ENCODE measurements around the gene NBPF4.
A peak's percentile ranks its signal among the peaks of the same experiment; 100 is the strongest.
"Not testable (repeated sequence)": the region's sequence is repeated elsewhere in the genome, so short reads cannot be mapped to it uniquely, and the experiment has no call there.

Gene NBPF4, protein sequence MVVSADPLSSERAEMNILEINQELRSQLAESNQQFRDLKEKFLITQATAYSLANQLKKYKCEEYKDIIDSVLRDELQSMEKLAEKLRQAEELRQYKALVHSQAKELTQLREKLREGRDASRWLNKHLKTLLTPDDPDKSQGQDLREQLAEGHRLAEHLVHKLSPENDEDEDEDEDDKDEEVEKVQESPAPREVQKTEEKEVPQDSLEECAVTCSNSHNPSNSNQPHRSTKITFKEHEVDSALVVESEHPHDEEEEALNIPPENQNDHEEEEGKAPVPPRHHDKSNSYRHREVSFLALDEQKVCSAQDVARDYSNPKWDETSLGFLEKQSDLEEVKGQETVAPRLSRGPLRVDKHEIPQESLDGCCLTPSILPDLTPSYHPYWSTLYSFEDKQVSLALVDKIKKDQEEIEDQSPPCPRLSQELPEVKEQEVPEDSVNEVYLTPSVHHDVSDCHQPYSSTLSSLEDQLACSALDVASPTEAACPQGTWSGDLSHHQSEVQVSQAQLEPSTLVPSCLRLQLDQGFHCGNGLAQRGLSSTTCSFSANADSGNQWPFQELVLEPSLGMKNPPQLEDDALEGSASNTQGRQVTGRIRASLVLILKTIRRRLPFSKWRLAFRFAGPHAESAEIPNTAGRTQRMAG

DNA sequence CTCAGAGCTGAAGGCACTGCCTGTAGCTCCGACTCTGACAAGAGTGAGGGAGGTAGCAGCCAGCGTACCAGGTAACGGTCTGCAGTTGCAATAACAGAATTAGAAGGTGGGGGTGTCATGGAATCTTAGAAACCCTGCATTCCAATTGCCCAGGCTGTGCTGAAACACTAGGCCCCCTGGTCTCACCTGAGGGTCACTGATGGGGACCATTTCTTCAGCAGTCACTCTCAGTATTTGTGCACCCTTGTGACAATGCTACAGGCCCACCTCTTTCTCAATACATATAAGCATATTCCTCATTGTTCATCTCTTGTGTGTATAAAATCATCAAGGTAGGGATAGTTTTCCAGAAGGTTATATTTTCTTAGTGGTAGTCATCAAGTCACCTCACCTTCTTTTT lies at the start of gene NBPF4:
TSS of gene NBPF4 (minus strand) at position 101 of the 400 bp plus-strand sequence. CDS start 315 bp downstream, outside the sequence.
- DNase-seq (ENCODE audit: low read depth) = not testable (repeated sequence)

DNA sequence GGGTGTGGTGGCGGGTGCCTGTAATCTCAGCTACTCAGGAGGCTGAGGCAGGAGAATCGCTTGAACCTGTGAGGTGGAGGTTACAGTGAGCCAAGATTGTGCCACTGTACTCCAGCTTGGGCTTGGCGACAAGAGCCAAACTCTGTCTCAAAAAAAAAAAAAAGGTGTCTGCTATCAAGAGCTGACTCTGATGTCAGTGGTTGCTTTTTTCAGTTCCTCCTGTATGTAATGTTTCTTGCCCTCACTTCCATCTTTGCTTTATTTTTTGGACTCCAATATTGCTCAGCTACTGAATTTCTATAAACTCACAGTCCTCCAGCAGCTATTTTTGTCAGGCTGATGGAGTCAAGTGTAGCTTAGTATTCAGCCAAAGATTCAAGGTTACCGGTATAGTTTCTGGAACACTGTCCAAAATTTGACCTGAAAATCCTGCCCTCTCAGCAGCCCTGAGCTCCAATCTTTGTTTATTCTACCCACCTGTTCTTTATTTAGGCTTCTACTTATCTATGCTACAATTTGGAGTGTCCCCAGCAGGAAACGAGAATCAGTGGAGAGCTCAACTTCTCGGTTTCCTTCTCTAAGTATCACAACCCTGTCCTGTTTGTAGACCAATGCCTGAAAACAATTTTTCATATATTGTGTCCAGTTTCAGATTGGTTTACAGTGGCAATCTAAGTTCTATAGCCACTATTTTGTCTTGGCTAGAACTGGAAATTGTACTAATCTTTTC lies 38.8 kb upstream of the NBPF4 start:
- not testable (repeated sequence) for DNase-seq (ENCODE audit: low read depth)

DNA sequence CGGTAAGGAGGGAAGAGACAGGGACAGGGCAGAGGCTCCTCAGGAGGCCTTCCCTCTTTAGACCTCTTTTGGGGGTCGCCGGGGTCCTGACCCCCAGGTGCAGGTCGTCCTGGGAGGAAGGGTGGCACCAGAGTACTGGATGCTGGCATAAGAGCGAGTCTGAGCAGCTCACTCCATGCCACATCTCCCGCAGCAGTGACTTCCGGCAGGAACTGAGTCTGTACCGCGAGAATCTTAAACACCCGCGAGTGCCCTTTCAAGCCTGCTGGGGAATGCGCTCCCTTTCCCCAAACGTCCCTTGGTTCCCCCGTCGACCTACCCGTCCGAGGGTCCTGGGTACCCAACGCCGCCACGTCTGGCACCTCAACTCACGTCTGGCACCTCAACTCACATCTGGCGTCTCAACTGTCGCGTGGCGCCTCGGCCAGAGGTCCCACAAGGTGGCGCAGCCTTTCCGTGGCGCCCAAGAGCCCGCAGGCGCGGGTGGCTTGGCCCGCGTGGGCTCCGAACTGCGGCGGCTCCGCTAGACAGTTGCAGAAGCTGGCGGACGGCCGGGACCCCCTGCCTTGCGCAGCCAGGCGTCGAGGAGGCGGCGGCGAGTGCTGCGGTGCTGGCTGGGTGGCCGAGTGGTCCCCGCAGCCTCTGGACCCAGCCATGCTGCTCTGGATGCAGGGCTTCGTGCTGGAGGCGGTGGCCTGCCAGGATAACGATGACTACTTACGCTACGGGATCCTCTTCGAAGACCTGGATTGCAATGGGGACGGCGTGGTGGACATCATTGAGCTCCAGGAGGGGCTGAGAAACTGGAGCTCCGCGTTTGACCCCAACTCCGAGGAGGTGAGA lies 28.8 kb upstream of the NBPF4 start:
- DNase-seq (ENCODE audit: low read depth) = not testable (repeated sequence)

DNA sequence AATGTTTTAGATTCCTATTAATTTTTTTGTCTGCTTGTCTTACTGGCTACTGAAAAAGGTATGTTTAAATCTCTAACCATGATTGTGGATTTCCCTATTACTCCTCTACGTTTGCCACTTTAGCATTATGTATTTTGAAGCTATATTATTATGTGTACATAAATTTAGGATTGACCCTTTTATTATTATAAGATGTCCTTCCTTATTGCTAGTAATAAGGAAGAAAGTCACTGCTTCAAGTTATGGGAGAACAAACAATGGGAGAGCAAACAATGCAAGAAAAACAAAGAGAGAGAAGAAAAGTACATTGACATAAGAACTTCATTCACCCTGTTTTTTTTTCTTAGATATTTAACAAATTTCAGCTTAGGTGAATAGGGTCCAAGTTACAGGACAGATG lies 23.2 kb upstream of the NBPF4 start:
- DNase-seq (ENCODE audit: low read depth) = not testable (repeated sequence)

DNA sequence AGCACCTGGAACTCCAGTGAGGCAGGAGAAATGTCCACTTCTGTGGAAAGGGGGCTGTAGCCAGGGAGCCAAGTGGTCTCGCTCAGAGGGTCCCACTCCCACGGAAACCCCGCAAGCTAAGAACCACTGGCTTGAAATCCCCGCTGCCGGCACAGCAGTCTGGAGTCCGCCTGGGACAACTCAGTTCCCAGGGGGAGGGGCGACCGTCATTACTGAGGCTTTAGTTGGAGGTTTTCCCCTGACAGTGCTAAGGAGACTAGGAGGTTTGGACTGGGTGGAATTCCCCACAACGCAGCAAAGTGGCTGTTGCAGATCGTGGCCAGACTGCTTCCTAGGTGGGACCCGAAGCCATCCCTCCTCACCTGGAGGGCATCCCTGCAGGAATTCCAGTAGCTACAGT lies 18.1 kb upstream of the NBPF4 start:
- DNase-seq (ENCODE audit: low read depth) = not testable (repeated sequence)

DNA sequence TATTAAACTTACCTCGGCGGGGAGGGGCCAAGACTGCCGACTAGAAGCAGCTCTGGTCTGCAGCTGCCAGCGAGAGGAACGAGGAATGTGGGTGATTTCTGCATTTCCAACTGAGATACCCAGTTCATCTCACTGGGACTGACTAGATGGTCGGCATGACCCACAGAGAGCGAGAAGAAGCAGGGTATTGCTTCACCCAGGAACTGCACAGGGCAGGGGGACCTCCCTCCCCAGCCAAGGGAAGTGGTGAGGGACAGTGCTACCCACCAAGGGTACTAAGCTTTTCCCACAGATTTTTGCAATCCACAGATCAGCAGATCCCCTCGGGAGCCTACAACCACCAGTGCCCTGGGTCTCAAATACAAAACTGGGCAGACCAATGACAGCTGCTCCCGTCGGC lies 17.6 kb upstream of the NBPF4 start:
- DNase-seq (ENCODE audit: low read depth) = not testable (repeated sequence)

DNA sequence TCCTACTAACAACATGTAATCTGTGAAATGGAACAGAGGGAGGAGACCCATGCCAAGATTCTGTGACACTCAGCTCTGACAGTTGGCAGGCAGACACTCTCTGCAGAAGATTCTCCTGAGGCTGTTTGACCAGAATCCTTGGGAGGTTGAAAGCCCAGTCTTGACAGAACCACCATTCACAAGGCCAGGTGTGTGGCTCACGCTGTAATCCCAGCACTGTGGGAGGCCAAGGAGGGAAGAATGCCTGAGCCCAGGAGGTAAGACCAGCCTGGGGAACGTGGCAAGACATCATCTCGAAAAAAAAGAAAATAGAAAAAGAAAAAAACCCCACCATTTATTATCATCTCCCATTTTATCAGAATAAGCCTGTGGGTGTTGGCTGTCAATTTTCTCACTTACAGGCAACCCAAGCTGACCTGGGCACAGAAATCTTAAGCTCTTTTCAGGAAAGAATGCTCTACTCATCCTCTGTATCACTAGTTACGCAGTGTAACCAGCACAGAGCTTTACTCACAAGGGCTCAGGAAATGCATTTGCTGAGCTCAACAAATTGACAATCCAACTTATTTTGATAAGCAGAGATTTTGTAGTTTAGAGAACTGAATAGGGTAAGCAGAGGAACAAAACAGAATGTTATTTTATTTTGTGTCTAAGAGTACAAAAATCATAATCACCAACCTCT lies 16.8 kb upstream of the NBPF4 start:
- not testable (repeated sequence) for DNase-seq (ENCODE audit: low read depth)

DNA sequence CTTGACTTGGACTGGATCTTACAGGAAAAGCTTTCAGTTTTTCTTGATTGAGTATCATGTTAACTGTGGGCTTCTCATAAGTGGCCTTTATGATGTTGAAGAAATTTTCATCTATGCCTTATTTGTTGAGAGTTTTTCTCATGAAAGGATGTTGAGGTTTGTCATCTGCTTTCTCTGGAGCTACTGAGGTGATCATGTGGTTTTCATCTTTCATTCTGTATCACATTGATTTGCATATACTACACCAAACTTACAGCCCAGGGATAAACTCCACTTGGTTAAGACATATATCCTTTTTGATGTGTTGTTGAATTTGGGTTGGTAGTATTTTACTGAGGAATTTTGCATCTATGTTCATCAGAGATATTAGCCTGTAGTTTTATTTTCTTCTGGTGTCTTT lies 11.6 kb upstream of the NBPF4 start:
- DNase-seq (ENCODE audit: low read depth) = not testable (repeated sequence)

DNA sequence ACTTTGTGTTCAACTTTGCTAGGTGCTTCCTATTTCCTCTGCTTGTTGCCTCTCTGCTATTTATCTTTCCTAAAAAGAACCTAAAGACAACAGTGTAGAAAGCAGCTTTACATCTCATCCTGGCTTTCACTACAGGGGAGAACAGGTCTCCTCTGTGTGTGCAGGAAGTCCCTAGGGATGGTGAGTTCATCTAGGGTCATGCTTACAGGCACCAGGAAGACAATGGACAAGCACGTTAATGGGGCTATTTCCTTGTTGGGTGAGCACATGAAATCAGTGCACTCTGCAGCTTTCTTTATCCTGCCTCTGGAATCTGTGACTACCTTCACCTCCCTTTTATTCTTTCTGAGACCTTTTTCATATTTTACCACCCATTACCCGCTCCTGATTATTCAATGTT lies 4.5 kb downstream of the NBPF4 start:
- not testable (repeated sequence) for DNase-seq (ENCODE audit: low read depth)

DNA sequence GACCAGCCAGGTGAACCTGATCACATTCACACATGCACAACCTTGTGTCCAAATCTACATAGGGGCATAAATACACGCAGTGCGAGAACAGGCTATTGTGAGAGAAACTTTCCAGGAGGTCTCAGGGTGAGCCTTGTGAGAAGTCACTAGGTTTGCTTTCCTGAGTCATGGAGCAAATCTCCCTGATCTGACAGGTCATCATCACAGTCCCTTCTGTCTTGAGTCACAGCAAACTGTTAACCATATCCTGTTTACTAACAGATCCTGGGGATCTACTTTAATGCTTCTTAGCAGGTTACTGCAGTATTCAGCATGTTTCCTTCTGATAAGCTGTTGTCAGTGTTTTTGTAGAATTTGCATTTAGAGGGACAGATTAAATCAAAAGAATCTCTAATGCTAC lies 8.6 kb downstream of the NBPF4 start:
- not testable (repeated sequence) for DNase-seq (ENCODE audit: low read depth)

DNA sequence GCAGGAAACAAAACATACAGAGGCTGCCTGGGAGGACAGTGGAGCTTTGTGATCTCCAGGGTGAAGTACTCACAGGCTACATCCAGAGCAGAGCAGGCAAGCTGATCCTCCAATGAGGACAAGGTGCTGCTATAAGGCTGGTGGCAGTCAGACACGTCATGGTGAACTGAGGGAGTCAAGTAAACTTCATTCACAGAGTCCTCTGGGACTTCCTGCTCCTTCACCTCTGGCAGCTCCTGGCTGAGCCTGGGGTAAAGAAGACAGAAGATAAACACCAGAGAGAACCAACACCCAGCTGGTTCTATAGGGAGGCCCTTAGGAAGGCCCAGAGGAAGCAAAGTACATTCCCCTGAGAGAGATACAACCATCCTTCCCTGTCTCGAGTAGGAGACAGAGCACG lies 11.7 kb downstream of the NBPF4 start:
- DNase-seq (ENCODE audit: low read depth) = not testable (repeated sequence)

DNA sequence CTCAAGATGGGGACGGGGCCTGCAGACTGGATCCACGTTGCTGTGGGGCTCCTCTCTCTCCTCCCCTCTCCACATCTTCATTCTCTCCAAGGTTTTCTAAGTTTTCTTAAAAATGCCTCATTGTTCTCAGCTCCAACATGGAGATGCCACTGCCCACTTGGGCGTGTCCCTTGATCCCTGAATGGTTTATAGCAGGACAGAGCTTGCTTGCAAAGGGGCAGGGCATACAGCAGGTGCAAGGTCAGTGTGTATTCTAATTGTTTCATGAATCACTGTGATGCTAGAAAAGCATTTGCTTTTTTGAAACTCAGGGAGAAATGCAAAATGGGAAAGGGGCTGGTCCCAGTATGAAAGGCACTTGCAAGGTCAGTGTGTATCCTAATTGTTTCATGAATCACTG lies 13.9 kb downstream of the NBPF4 start:
- not testable (repeated sequence) for DNase-seq (ENCODE audit: low read depth)

DNA sequence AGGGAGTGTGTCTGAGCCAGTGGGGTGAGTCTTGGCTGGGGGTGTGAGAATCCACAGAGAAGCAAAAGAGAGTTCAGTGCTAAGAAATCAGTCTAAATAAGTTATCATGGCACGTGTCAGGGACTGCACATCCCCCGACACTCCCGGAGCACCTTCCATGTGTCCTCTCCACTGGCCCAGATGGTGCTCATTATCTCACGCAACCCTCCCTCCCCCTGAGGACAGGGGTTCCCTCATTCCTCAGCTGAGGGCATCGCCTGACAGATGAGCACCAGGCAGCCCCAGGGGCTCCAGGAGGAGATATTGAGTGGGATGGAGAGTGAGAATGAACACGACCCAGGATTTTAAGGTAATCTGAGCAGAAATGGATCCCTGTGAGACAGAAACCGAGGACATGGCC lies 16.1 kb downstream of the NBPF4 start:
- DNase-seq (ENCODE audit: low read depth) = not testable (repeated sequence)

DNA sequence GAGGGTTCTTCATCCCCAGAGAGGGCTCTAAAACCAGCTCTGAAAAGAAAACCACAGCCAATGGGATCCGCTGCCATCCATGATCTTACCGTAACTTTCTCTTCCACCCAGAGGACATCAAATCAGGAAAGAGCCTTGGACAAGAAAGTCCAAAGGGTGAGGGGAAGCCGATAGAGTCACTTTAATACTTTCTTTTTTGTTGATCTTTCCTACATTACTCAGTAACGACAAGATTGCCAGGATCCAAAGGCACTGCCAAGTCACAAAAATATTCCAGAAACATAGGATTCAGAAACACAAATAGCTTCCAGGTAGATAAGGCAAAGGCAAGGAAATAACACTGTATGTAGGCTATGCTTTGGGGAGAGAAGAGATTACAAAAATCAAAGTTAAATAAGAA lies 17.0 kb downstream of the NBPF4 start:
- not testable (repeated sequence) for DNase-seq (ENCODE audit: low read depth)

DNA sequence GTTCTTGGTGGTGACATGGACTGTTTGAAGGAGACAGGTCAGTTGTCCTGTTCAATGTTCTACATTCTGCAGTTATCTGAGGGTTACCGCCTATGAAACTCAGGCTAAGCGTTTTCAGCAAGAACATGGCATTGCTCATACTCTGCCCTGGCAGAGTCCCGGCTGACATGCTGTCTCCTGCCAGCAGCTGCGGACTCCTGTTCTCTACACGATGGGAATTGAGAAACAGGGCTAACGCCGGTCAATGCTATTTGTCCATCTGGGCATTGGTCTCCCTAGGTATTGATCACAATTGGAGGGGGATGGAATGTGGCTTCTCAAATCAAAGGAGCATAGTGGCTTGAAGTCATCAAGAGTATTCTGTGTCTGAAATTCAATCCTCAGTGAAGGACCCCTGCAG lies 20.6 kb downstream of the NBPF4 start:
- DNase-seq (ENCODE audit: low read depth) = not testable (repeated sequence)

DNA sequence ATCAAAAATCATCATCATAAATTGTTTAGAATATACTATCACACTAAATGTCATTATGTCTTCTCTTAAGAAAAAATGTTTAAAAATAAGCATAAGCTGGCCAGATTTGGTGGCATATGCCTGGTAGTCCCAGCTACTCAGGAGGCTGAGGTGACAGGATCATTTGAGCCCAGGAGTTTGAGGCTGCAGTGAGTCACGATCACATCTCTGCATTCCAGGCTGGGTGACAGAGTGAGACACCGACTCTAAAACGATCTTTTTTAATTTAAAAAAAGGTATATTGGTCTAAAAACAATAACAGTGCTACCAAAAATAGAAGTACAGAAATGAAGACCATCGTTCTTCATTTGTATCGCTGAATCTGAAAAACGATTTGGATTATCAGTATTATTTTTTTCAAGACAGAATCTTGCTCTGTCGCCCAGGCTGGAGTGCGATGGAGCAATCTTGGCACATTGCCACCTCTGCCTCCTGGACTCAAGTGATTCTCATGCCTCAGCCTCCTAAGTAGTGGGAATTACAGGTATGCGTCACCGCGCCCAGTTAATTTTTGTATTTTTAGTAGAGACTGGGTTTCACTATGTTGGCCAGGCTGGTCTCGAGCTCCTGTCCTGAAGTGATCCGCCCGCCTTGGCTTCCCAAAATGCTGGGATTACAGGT lies 26.2 kb downstream of the NBPF4 start:
- DNase-seq (ENCODE audit: low read depth) = not testable (repeated sequence)

DNA sequence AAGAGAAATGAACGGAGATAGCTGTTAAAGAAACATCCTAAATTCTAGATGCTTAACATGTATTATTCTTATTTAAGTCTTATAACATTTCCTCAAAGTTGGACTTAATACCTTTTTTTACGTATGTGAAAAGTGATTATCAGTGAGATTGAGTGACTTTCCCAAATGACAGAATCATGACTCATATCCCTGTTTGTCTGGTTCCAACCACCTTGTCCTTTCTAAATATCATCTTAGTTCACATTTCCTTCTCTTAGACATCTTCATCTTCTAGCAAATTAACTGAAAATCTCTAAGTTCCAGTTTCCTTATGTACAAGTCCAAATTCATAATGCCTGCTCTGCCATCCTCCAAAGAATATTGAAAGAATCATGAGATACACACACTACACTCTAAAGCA lies 26.9 kb downstream of the NBPF4 start:
- not testable (repeated sequence) for DNase-seq (ENCODE audit: low read depth)

DNA sequence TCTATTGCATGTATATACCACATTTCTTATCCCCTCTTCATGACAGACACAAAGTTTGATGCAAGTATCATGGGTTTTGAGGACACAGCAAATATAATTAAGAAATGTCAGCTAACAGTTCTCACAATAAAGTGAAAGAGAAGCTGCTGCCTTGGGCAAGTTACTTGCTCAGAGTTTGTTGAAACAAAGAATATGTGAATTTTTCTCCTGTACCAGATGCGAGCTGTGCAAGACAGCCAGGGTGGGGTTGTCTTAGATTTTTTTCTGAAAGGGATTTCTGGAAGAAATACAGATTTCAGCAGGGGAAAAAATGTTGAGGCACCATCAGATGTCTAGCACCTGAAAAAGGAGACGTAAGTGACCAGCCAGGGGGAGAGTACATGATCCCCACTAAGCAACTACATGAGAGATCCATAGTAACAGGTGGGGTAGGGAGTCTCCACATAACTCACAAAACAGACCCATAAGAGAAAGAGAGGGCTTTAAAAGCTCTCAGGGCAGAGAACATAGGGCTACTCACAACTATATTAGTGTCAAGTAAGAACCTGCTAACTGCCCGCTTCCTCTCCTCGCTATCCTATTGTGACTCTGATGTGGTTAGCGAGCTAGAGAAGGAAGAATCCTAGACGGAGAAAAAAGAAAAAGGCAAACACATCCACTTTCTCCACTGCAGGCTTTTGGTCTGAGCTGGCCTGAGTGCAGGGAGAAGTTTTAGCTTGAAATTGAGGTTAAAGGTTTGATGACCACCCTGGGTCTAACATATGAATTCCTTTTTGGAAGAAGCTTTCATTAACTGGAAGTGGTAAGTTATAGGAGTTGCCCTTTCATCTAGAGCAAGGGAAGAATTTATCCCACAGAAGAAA lies 27.6 kb downstream of the NBPF4 start:
- not testable (repeated sequence) for DNase-seq (ENCODE audit: low read depth)

DNA sequence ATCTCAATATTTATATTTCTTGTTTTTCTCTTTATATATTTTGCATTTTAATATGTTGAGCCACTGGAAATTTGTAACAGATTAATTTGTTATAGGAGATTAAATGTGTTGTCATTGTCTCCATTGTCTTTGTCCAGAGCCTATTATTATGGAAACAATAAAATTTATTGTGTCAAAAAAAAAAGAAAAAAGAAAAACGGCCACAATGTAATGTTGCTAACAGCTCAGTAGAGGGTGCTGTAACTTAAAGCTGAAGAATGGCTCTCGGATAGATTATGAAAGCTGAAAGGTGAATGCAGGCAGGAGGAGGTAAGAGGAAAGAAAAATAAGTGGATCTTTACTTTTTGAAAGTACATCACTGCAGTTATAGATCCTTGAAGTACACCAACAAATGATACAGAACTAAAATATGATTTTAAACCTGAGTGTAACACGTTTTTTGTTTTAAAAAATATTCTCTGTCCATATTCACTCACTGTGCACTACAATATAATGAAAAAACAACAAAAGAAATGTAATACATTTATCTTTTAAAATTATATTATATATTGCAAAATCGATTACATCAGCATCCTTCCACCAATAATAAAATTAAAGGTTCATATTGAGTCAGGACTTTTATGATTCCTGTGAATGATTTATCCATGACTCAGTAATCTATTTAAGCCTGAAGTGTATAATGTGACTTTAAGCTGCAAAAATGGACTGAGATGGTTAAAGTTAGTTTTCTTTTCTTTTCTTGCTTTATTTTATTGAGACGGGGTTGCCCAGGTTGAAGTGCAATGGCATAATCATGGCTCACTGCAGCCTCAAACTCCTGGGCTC lies 29.0 kb downstream of the NBPF4 start:
- peak; percentile 12 for DNase-seq (ENCODE audit: low read depth)
